PC-9 (cell line): ENCODE results near the gene RBFOX2. TPM values are rescaled to one million over a fixed set of nuclear protein-coding genes. Genes with fewer than 3 reads are reported as not detected.
A peak's percentile ranks its signal among the peaks of the same experiment; 100 is the strongest.

Experiments
- BruUV-seq: library from RNA; stranded (reverse); fragments of 400-500 nt; replicated peaks from 2 replicates; lab custom pipeline; 2021; lab: Mats Ljungman, UMichigan
- CTCF ChIA-PET: fragments of 300-600 bp; sonication (Branson Sonifier 250); formaldehyde crosslinking; loops from one replicate; lab custom pipeline; 2022; ENCODE audit warnings: antibody characterized with exemption; lab: Charles Lee
- POLR2A ChIA-PET: fragments of 300-600 bp; sonication (Branson Sonifier 250); formaldehyde crosslinking; loops from one replicate; lab custom pipeline; 2022; ENCODE audit warnings: antibody characterized with exemption; ENCODE audit not compliant: unreplicated experiment; lab: Charles Lee
- DNase-seq, 2 experiments: peaks; one replicate each; pipeline versions ENCODE4 v3.0.0 to v3.0.0-alpha.2; 2015 to 2022; ENCODE audit warnings: mixed read lengths in 1 of 2
- H2AFZ ChIP-seq: fragments of 200-600 bp; sonication (generic); 2 replicates; pipeline ENCODE4 v1.8.1; 2017; ENCODE audit warnings: antibody characterized with exemption
- H3F3A ChIP-seq: fragments of 200-600 bp; sonication (generic); 2 replicates; pipeline ENCODE4 v1.8.1; 2017; ENCODE audit warnings: antibody characterized with exemption, mild to moderate bottlenecking, low read depth; ENCODE audit not compliant: insufficient read depth
- H3K27ac ChIP-seq: fragments of 200-600 bp; sonication (generic); 2 replicates; pipeline ENCODE4 v1.6.1; 2016; ENCODE audit warnings: mixed run types
- H3K27me3 ChIP-seq: fragments of 200-600 bp; sonication (generic); 2 replicates; pipeline ENCODE4 v1.6.1; 2016; ENCODE audit warnings: low read depth, mixed run types; ENCODE audit not compliant: insufficient read depth
- H3K36me3 ChIP-seq: fragments of 200-600 bp; sonication (generic); 2 replicates; pipeline ENCODE4 v1.6.1; 2016; ENCODE audit warnings: low read depth, mixed run types
- H3K4me1 ChIP-seq: fragments of 200-600 bp; sonication (generic); replicated peaks from 2 replicates; pipeline ENCODE4 v1.6.1; 2016; ENCODE audit warnings: mixed run types; ENCODE audit not compliant: insufficient read depth
- H3K4me2 ChIP-seq: fragments of 200-600 bp; sonication (generic); 2 replicates; pipeline ENCODE4 v1.6.1; 2017; ENCODE audit warnings: mixed run types
- H3K4me3 ChIP-seq: fragments of 200-600 bp; sonication (generic); 2 replicates; pipeline ENCODE4 v1.6.1; 2016; ENCODE audit warnings: mixed run types
- H3K79me2 ChIP-seq: fragments of 200-600 bp; sonication (generic); 2 replicates; pipeline ENCODE4 v1.6.1; 2017; ENCODE audit warnings: low read depth, mixed run types
- H3K9me2 ChIP-seq: fragments of 200-600 bp; sonication (generic); 2 replicates; pipeline ENCODE4 v1.8.1; 2017; ENCODE audit warnings: mild to moderate bottlenecking; ENCODE audit not compliant: insufficient read depth
- H3K9me3 ChIP-seq: fragments of 200-600 bp; sonication (generic); 2 replicates; pipeline ENCODE4 v1.8.1; 2016; ENCODE audit warnings: low read depth; ENCODE audit not compliant: insufficient read depth
- H4K20me1 ChIP-seq: fragments of 200-600 bp; sonication (generic); 2 replicates; pipeline ENCODE4 v1.8.1; 2017; ENCODE audit not compliant: insufficient read depth
- CTCF ChIP-seq: fragments of 200-600 bp; sonication (generic); conservative IDR thresholded peaks from 2 replicates; pipeline ENCODE4 v1.6.1; 2017; ENCODE audit warnings: mixed run types, antibody characterized with exemption, mild to moderate bottlenecking, moderate library complexity
- EZH2 ChIP-seq: fragments of 200-600 bp; sonication (generic); IDR thresholded peaks from 2 replicates; pipeline ENCODE4 v1.8.0; 2017; ENCODE audit warnings: antibody characterized with exemption, low read depth
- intact Hi-C: fragments of 100-400 bp; cut with micrococcal nuclease; formaldehyde crosslinking; loops from one replicate; pipeline ENCODE4 v1.10.0; 2022; ENCODE audit not compliant: unreplicated experiment
- total RNA-seq: library from RNA; stranded (reverse); gene quantifications from 2 replicates; pipeline ENCODE4 v1.2.3, GENCODE V29; 2021

Gene RBFOX2
- total RNA-seq, 1 experiment from 2014 or later: 109 TPM

- Histone ChIP-seq H4K20me1 (peaks cover 10% of the 10 kb centered on the region; the same call in 1 of the 2 replicates), H3K9me3 (no peaks in the 10 kb centered on the region), H3K36me3 (peaks cover 9% of the 10 kb centered on the region; the same call in 1 of the 2 replicates), H3K4me1 (peaks cover 63% of the 10 kb centered on the region), H3K9me2 (0 out of 2 replicates have a peak, but pooled peaks cover 4% of the 10 kb centered on the region), H3K4me2 (peak overlapping the region; percentile 73), H2AFZ (no peak overlapping the region), H3K79me2 (peaks cover 87% of the 10 kb centered on the region), H3K27ac (peak overlapping the region; percentile 94), H3K27me3 (no peaks in the 10 kb centered on the region), H3K4me3 (peak overlapping the region; percentile 33; the same call in 1 of the 2 replicates), H3F3A (peaks cover 58% of the 10 kb centered on the region)
- BruUV-seq: no TSS peak
- ChIA-PET CTCF (no interaction called here), POLR2A (no interaction called here)
- intact Hi-C loops: no loop called here
- no peak for TF ChIP-seq EZH2
- no peak for DNase-seq
Observed at GRCh38 chr22:35896111-35896705, 132.4 kb downstream of the RBFOX2 start.

GRCh38 chr22:35894937-35895708 lies 133.5 kb downstream of the RBFOX2 start:
- peaks cover 92% of the 10 kb centered on the region for H3K79me2 ChIP-seq
- no TSS peak for BruUV-seq
- H3K27ac ChIP-seq: peak overlapping the region; percentile 94
- intact Hi-C loops: loop anchor here (1.0 to 2.0 kb wide), 3 partner anchors 54 to 268 kb away; no protein-coding TSS in a partner anchor
- H3F3A ChIP-seq: peaks cover 47% of the 10 kb centered on the region
- DNase-seq: peak; percentile 49 to 100
- POLR2A ChIA-PET: interaction anchor here (0.5 to 0.6 kb wide), 2 partner anchors 19 to 182 kb away, joined by 4 to 6 read pairs; no protein-coding TSS in a partner anchor
- peak overlapping the region; percentile 33; the same call in 1 of the 2 replicates for H3K4me3 ChIP-seq
- no peaks in the 10 kb centered on the region for H3K27me3 ChIP-seq
- CTCF ChIA-PET: interaction anchor here (0.6 kb wide), 1 partner anchor 25 kb away, joined by 3 read pairs; no protein-coding TSS in a partner anchor
- H3K36me3 ChIP-seq: peaks cover 9% of the 10 kb centered on the region; the same call in 1 of the 2 replicates
- H2AFZ ChIP-seq: no peak overlapping the region
- H3K9me2 ChIP-seq: 0 out of 2 replicates have a peak, but pooled peaks cover 4% of the 10 kb centered on the region
- peak overlapping the region; percentile 73 for H3K4me2 ChIP-seq
- no peaks in the 10 kb centered on the region for H3K9me3 ChIP-seq
- TF ChIP-seq EZH2: no peak
- peak; percentile 54 for TF ChIP-seq CTCF
- peaks cover 10% of the 10 kb centered on the region; the same call in 1 of the 2 replicates for H4K20me1 ChIP-seq
- peaks cover 52% of the 10 kb centered on the region for H3K4me1 ChIP-seq

GRCh38 chr22:35894464-35894878 lies 134.2 kb downstream of the RBFOX2 start:
- ChIA-PET CTCF (interaction anchor here (0.5 kb wide), 1 partner anchor 21 kb away, joined by 4 read pairs; no protein-coding TSS in a partner anchor), POLR2A (interaction anchor here (0.5 to 0.6 kb wide), 2 partner anchors 19 to 183 kb away, joined by 4 to 6 read pairs; no protein-coding TSS in a partner anchor)
- peak overlapping the region; percentile 12; the same call in 1 of the 2 replicates for H3K4me3 ChIP-seq
- no peak for DNase-seq
- peak overlapping the region; percentile 94 for H3K27ac ChIP-seq
- peaks cover 41% of the 10 kb centered on the region for H3F3A ChIP-seq
- no peaks in the 10 kb centered on the region; the same call in 1 of the 2 replicates for H3K9me3 ChIP-seq
- intact Hi-C loops: loop anchor here (2.0 kb wide), 1 partner anchor 54 kb away; no protein-coding TSS in a partner anchor
- H3K9me2 ChIP-seq: 0 out of 2 replicates have a peak, but pooled peaks cover 4% of the 10 kb centered on the region
- H3K79me2 ChIP-seq: peaks cover 92% of the 10 kb centered on the region
- H3K4me1 ChIP-seq: peaks cover 46% of the 10 kb centered on the region
- no peaks in the 10 kb centered on the region for H3K27me3 ChIP-seq
- TF ChIP-seq EZH2: no peak
- TF ChIP-seq CTCF: no peak
- H2AFZ ChIP-seq: no peak overlapping the region
- H3K36me3 ChIP-seq: peaks cover 14% of the 10 kb centered on the region; the same call in 1 of the 2 replicates
- H4K20me1 ChIP-seq: peaks cover 10% of the 10 kb centered on the region; the same call in 1 of the 2 replicates
- no TSS peak for BruUV-seq
- H3K4me2 ChIP-seq: peak overlapping the region; percentile 73
